NCI-H1417 (cell line): ENCODE measurements around the gene KRTAP4-11.
"Not testable (repeated sequence)": the region's sequence is repeated elsewhere in the genome, so short reads cannot be mapped to it uniquely, and the experiment has no call there.

Experiments used
- DNase-seq, 3 experiments: peaks; one replicate each; lab custom pipeline; 2025; lab: John Stamatoyannopoulos, UW

Gene KRTAP4-11

DNA sequence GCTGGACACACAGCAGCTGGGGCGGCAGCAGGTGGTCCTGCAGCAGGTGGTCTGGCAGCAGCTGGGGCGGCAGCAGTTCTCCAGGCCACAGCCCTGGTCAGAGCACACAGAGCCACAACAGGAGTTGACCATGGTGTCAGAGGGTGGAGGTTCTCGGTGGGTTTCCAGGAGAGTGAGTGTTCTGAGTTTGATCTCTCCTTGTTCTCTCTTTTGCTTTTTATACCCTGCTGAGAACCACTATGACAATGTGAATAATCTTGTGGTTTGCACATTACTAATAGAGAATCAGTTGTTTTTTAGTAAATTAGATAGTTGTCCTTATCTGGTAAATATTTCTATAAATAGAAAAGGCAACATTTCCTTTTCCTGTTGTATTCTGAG, 5.8 kb upstream of the KRTAP4-11 start, which contains the start of gene KRTAP4-12:
Gene KRTAP4-12 (minus strand): TSS at position 192 of the 381 bp plus-strand sequence. CDS start 60 bp downstream, at position 132.
- DNase-seq: not testable (repeated sequence)

- not testable (repeated sequence) for DNase-seq
Observed at GRCh38 chr17:41123292-41123990, 5.3 kb upstream of the KRTAP4-11 start.

DNA sequence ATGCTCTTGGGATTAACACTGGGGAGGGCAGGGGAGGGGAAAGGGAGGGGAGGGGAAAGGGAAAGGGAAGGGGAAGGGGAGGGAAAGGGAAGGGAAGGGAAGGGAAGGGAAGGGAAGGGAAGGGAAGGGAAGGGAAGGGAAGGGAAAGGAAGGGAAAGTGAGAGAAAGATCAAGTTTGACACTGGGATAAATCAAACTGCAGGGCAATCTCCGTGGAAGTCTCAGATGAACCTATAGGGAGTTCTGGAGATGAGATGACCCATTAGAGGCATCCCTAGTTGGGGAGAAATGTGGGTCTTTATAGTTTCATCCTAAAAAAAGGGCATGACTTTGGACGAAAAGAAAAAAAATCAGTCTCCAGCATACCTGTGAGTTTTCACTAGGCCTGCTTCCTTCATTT, 3.6 kb upstream of the KRTAP4-11 start:
- no peak for DNase-seq

GRCh38 chr17:41119696-41120690, 1.8 kb upstream of the KRTAP4-11 start:
- not testable (repeated sequence) for DNase-seq

- DNase-seq: no peak
Observed at GRCh38 chr17:41118721-41119120, 548 bp upstream of the KRTAP4-11 start.

- no peak for DNase-seq
Observed at GRCh38 chr17:41116297-41116696, 1.9 kb downstream of the KRTAP4-11 start.

DNA sequence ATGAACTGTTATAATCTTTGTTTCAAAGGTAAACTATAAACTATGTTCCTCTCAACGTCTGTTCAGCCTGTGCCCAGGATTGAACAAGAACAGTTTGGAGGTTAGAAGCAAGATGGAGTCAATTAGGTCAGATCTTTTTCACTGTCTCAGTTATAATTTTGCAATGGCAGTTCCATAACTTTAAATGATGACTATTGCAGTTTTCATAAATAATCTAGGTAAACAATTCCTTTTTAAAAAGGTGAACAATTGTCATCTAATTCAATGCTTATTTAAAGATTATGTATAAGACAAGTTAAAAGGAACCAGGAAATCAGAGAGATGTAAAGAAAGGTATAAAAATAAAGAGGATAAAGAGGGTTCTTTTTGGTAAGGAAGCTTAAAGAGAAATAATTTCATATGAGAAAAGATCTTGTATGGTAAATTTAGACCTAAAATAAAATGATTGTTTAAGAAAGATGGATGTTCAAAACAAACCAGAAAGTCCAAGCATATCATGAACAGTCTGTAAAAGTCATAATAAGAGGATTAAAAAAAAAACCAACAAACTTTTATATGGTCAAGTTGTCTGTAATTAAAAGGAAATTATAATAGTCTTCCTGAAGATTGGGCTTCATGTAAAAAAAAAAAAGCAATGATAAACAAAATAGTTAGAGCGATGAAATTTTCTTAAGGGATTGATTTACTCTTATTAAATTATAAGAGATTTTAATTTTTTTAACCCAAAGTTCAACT, 6.9 kb downstream of the KRTAP4-11 start:
- DNase-seq: no peak

- DNase-seq: not testable (repeated sequence)
Observed at GRCh38 chr17:41108728-41109386, 9.3 kb downstream of the KRTAP4-11 start.

GRCh38 chr17:41107941-41108450, 10.2 kb downstream of the KRTAP4-11 start:
- no peak for DNase-seq

DNA sequence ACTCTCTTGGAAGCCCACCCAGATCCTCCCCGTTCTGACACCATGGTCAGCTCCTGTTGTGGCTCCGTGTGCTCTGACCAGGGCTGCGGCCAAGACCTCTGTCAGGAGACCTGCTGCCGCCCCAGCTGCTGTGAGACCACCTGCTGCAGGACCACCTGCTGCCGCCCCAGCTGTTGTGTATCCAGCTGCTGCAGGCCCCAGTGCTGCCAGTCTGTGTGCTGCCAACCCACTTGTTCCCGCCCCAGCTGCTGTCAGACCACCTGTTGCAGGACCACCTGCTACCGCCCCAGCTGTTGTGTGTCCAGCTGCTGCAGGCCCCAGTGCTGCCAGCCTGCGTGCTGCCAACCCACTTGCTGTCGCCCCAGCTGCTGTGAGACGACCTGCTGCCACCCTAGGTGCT, 12.8 kb downstream of the KRTAP4-11 start, which contains the start of gene KRTAP4-9:
Gene KRTAP4-9 (plus strand): TSS at position 43 of the 400 bp plus-strand sequence. CDS start 0 bp downstream, at position 43.
- DNase-seq: not testable (repeated sequence)

DNA sequence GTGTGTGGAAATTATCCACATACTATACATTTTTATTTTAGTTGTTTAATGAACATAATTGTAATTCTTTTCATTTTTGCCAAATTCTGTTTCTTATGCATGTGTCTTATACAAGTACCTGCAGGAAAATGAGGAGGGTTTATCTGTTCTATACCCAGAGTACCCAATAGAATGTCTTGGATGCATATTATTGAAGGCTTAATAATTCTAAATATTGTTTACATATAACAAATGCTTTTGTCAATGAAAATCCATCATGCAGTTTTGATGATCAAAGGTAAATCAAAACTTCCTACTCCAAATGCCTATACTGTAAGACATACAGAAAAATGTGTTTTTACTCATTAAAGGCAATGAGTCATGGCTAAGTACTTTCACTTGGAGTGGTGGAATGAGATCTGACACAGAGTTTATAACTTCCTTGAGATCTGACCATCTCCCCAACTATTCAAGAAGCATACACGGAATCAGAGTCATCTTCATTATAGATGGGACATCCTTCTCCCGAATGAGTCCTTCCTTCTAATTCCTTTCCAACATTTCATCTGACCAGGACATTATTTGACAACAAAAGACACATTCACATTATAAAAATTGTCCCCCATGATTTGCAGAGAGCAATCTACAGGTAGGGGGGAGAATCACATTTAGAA, 13.7 kb downstream of the KRTAP4-11 start:
- not testable (repeated sequence) for DNase-seq

GRCh38 chr17:41103896-41104295, 14.3 kb downstream of the KRTAP4-11 start:
- DNase-seq: no peak

GRCh38 chr17:41101586-41102259, 16.4 kb downstream of the KRTAP4-11 start, which contains the start of gene KRTAP4-16:
TSS of gene KRTAP4-16 (minus strand) at chr17:41102209. CDS start at chr17:41102209, 0 bp downstream.
- no peak for DNase-seq

DNA sequence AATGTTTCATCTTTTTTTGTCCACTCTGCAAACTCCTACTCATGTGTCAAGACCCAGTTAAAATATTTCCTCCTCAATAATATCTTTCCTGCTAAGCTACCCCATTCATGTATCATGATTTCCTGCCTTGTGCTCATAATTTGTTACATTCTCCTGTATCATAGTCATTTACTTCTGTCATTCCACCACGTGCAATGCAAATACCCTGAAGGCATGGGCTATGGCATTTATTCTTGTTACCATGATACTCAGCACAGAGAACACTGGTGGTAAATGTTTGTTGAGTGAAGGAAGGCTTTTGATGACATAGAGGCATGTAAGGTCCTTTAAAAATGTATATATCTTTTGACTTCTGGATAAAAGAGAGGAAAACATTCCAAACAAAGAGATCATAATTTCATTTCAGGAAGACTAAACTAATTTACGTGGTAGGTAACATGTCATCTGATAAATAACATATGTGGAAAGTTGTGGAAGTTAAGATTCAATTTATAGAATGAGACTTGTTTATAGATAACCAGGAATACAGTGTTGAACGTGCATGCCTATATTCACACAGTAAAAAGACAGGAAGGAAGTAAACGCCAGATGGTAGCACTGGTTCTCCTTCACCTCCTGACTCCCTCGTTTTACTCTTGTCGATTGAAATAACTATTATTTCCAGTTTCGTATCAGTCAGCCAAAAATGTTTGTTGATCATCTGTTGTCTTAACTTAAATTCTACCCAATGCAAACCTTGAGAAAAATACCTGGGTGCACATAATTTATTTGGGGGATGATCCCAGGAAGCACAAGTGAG, 18.3 kb downstream of the KRTAP4-11 start:
- not testable (repeated sequence) for DNase-seq

GRCh38 chr17:41098481-41098880, 19.7 kb downstream of the KRTAP4-11 start:
- no peak for DNase-seq

DNA sequence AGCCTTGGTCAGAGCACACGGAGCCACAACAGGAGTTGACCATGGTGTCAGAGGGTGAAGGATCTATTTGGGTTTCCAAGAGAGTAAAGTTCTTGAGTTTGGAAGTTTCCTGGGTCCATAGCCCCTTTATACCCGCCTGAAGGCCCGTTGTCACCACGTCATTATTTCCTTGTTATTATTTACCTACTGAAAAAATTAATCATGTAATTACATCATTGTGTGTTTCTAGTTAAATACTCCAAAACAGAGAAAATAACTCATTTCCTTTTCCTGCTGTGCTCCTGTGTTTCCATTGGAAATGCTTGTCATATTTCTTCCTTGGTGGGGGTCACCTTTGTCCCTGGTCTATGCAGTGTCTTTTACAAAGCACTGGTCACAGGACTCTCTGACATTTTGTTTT, 20.1 kb downstream of the KRTAP4-11 start, which contains the start of gene KRTAP4-8:
Gene KRTAP4-8 (minus strand): TSS at position 101 of the 400 bp plus-strand sequence. CDS start 58 bp downstream, at position 43.
- no peak for DNase-seq

DNA sequence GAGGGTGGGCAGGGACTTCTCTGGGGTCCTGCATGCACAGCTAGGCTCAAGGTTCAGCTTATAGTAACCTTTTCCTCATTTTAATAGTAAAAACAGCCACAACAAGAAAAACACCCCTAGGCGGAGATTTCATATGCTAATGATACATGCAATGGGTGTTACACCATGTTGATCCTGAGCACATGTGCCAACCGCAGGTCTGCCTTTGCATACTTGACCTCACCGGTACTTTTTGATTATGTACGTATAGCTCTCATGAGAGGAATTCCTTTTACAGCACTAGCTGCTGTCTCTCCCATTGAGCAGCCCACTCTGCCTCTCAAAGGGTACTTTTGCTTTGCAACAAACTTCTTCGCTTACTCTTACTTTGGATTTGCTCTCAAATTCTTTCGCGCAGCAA, 22.1 kb downstream of the KRTAP4-11 start:
- DNase-seq: no peak

DNA sequence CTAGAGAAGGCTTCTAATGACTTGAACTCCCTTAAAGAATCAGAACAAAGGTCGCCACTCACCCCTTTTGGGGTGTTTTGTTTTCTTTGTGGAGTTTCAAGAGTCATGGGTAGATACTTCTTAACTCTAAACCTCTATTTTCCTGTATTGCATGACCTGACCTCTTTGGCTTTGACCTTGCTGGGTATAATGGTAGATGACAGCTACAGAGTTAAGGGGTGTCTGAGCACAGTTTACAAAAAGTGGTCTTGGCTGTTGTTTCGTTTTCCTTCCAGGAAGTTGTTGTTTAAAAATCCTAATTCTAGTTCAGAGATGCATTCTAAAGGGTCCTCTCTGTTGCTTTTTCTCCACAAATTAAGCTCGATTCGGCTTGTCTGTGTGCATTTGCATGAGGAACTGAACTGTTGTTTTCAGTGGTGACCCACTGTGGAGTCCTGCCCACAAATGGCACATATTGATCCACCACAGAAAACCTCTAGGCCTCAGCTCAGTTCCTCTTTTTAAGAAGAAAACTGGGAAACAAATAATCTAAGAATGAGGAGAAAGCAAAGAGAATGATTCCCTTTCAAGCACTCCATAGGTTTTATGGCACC, 29.3 kb downstream of the KRTAP4-11 start:
- DNase-seq: not testable (repeated sequence)
